ENCODE data around the gene DUSP12.

DUSP12 gene

GRCh38 chr1:161725908-161726472, 23.6 kb upstream of the DUSP12 start:
- no CpG with 5 or more reads among the region's 34 CpGs for WGBS (ENCODE audit: extremely low coverage, insufficient coverage, low lambda C conversion rate)
- H3K18ac ChIP-seq (ENCODE audit: low read length), result no peak overlapping the region
- peaks cover 5% of the 10 kb centered on the region for H3K4me1 ChIP-seq (ENCODE audit: control insufficient read depth, low read depth, low read length)
- no peaks in the 10 kb centered on the region for H3K79me1 ChIP-seq (ENCODE audit: low read length)
- no peak overlapping the region for H3K23ac ChIP-seq (ENCODE audit: low read length)
- no peak overlapping the region for H4K5ac ChIP-seq (ENCODE audit: low read length)
- H4K8ac ChIP-seq (ENCODE audit: low read depth, low read length), result no peak overlapping the region
- no peak overlapping the region for H2BK120ac ChIP-seq (ENCODE audit: low read depth, low read length)
- H3K56ac ChIP-seq (ENCODE audit: low read length), result peak overlapping the region; percentile 96
- peak overlapping the region; percentile 99 for H3K4me2 ChIP-seq (ENCODE audit: low read length)
- peaks cover 2% of the 10 kb centered on the region for H3K27me3 ChIP-seq (ENCODE audit: insufficient read depth, low read length, poor library complexity)
- peak overlapping the region; percentile 65 for H3K4me3 ChIP-seq (ENCODE audit: low read length)
- H3K4ac ChIP-seq (ENCODE audit: low read depth, low read length), result no peak overlapping the region
- no peaks in the 10 kb centered on the region for H3K79me2 ChIP-seq (ENCODE audit: control insufficient read depth, insufficient read depth, low read length)
- no peak overlapping the region for H2BK5ac ChIP-seq (ENCODE audit: low read length)
- H3K36me3 ChIP-seq (ENCODE audit: control insufficient read depth, insufficient read depth, low read length), result no peaks in the 10 kb centered on the region
- DNase-seq, result peak; percentile 85
- no peak overlapping the region for H2BK15ac ChIP-seq (replicated peaks; ENCODE audit: low read depth)
- H3K9ac ChIP-seq (ENCODE audit: low read length), result peak overlapping the region; percentile 69
- H2AK5ac ChIP-seq (ENCODE audit: low read length), result no peak overlapping the region
- no peak overlapping the region for H3K27ac ChIP-seq (ENCODE audit: low read depth, low read length)

- Histone ChIP-seq H2BK15ac (replicated peaks; ENCODE audit: low read depth) (no peak overlapping the region), H3K4me3 (ENCODE audit: low read length) (peak overlapping the region; percentile 65), H3K4ac (ENCODE audit: low read depth, low read length) (peak overlapping the region; percentile 94), H3K56ac (ENCODE audit: low read length) (peak overlapping the region; percentile 96), H3K27me3 (ENCODE audit: insufficient read depth, low read length, poor library complexity) (peaks cover 2% of the 10 kb centered on the region), H2BK120ac (ENCODE audit: low read depth, low read length) (no peak overlapping the region), H3K4me2 (ENCODE audit: low read length) (peak overlapping the region; percentile 99), H3K23ac (ENCODE audit: low read length) (no peak overlapping the region), H4K5ac (ENCODE audit: low read length) (no peak overlapping the region), H3K27ac (ENCODE audit: low read depth, low read length) (peak overlapping the region; percentile 22), H3K9ac (ENCODE audit: low read length) (peak overlapping the region; percentile 83), H3K79me2 (ENCODE audit: control insufficient read depth, insufficient read depth, low read length) (no peaks in the 10 kb centered on the region), H3K79me1 (ENCODE audit: low read length) (no peaks in the 10 kb centered on the region), H3K36me3 (ENCODE audit: control insufficient read depth, insufficient read depth, low read length) (no peaks in the 10 kb centered on the region), H3K18ac (ENCODE audit: low read length) (peak overlapping the region; percentile 3), H3K4me1 (ENCODE audit: control insufficient read depth, low read depth, low read length) (peaks cover 8% of the 10 kb centered on the region), H2AK5ac (ENCODE audit: low read length) (no peak overlapping the region), H2BK5ac (ENCODE audit: low read length) (peak overlapping the region; percentile 58), H4K8ac (ENCODE audit: low read depth, low read length) (no peak overlapping the region)
- DNase-seq, result peak; percentile 90
- no CpG with 5 or more reads among the region's 83 CpGs for WGBS (ENCODE audit: extremely low coverage, insufficient coverage, low lambda C conversion rate)
These were observed 22.9 kb upstream of the DUSP12 start for GRCh38 chr1:161726473-161727255.

GRCh38 chr1:161727256-161727924, 22.2 kb upstream of the DUSP12 start:
- Histone ChIP-seq H3K36me3 (ENCODE audit: control insufficient read depth, insufficient read depth, low read length) (no peaks in the 10 kb centered on the region), H2BK5ac (ENCODE audit: low read length) (no peak overlapping the region), H3K27me3 (ENCODE audit: insufficient read depth, low read length, poor library complexity) (peaks cover 2% of the 10 kb centered on the region), H3K18ac (ENCODE audit: low read length) (peak overlapping the region; percentile 70), H2BK15ac (replicated peaks; ENCODE audit: low read depth) (no peak overlapping the region), H3K4me2 (ENCODE audit: low read length) (peak overlapping the region; percentile 73), H3K79me2 (ENCODE audit: control insufficient read depth, insufficient read depth, low read length) (no peaks in the 10 kb centered on the region), H4K5ac (ENCODE audit: low read length) (no peak overlapping the region), H3K4ac (ENCODE audit: low read depth, low read length) (peak overlapping the region; percentile 94), H3K56ac (ENCODE audit: low read length) (peak overlapping the region; percentile 89), H3K79me1 (ENCODE audit: low read length) (no peaks in the 10 kb centered on the region), H2BK120ac (ENCODE audit: low read depth, low read length) (no peak overlapping the region), H3K4me3 (ENCODE audit: low read length) (peak overlapping the region; percentile 61), H2AK5ac (ENCODE audit: low read length) (no peak overlapping the region), H4K8ac (ENCODE audit: low read depth, low read length) (no peak overlapping the region), H3K4me1 (ENCODE audit: control insufficient read depth, low read depth, low read length) (peaks cover 9% of the 10 kb centered on the region), H3K23ac (ENCODE audit: low read length) (peak overlapping the region; percentile 6), H3K9ac (ENCODE audit: low read length) (peak overlapping the region; percentile 83), H3K27ac (ENCODE audit: low read depth, low read length) (no peak overlapping the region)
- no peak for DNase-seq
- no CpG with 5 or more reads among the region's 38 CpGs for WGBS (ENCODE audit: extremely low coverage, insufficient coverage, low lambda C conversion rate)

GRCh38 chr1:161728376-161729226, 21.0 kb upstream of the DUSP12 start:
- H3K27me3 ChIP-seq (ENCODE audit: insufficient read depth, low read length, poor library complexity), result peaks cover 2% of the 10 kb centered on the region
- H3K4ac ChIP-seq (ENCODE audit: low read depth, low read length), result no peak overlapping the region
- H3K27ac ChIP-seq (ENCODE audit: low read depth, low read length), result no peak overlapping the region

GRCh38 chr1:161730050-161730564, 19.5 kb upstream of the DUSP12 start:
- Histone ChIP-seq H2BK120ac (ENCODE audit: low read depth, low read length) (no peak overlapping the region), H2BK15ac (replicated peaks; ENCODE audit: low read depth) (no peak overlapping the region), H3K4me1 (ENCODE audit: control insufficient read depth, low read depth, low read length) (peaks cover 9% of the 10 kb centered on the region), H2BK5ac (ENCODE audit: low read length) (no peak overlapping the region), H3K18ac (ENCODE audit: low read length) (no peak overlapping the region), H3K4me2 (ENCODE audit: low read length) (no peak overlapping the region), H3K36me3 (ENCODE audit: control insufficient read depth, insufficient read depth, low read length) (no peaks in the 10 kb centered on the region), H4K8ac (ENCODE audit: low read depth, low read length) (no peak overlapping the region), H3K79me1 (ENCODE audit: low read length) (no peaks in the 10 kb centered on the region), H3K56ac (ENCODE audit: low read length) (no peak overlapping the region), H3K27ac (ENCODE audit: low read depth, low read length) (no peak overlapping the region), H3K27me3 (ENCODE audit: insufficient read depth, low read length, poor library complexity) (no peaks in the 10 kb centered on the region), H4K5ac (ENCODE audit: low read length) (no peak overlapping the region), H3K79me2 (ENCODE audit: control insufficient read depth, insufficient read depth, low read length) (no peaks in the 10 kb centered on the region), H3K4ac (ENCODE audit: low read depth, low read length) (no peak overlapping the region), H2AK5ac (ENCODE audit: low read length) (no peak overlapping the region), H3K23ac (ENCODE audit: low read length) (no peak overlapping the region), H3K4me3 (ENCODE audit: low read length) (no peak overlapping the region), H3K9ac (ENCODE audit: low read length) (no peak overlapping the region)
- no CpG with 5 or more reads among the region's 6 CpGs for WGBS (ENCODE audit: extremely low coverage, insufficient coverage, low lambda C conversion rate)
- no peak for DNase-seq

More at GRCh38 chr1:161728376-161729226, 21.0 kb upstream of the DUSP12 start:
- Histone ChIP-seq H2BK120ac (ENCODE audit: low read depth, low read length) (no peak overlapping the region), H3K18ac (ENCODE audit: low read length) (no peak overlapping the region), H3K9ac (ENCODE audit: low read length) (no peak overlapping the region), H2BK15ac (replicated peaks; ENCODE audit: low read depth) (no peak overlapping the region), H3K4me2 (ENCODE audit: low read length) (no peak overlapping the region), H3K23ac (ENCODE audit: low read length) (no peak overlapping the region), H4K8ac (ENCODE audit: low read depth, low read length) (no peak overlapping the region), H3K4me1 (ENCODE audit: control insufficient read depth, low read depth, low read length) (peaks cover 9% of the 10 kb centered on the region), H2AK5ac (ENCODE audit: low read length) (no peak overlapping the region), H3K36me3 (ENCODE audit: control insufficient read depth, insufficient read depth, low read length) (no peaks in the 10 kb centered on the region), H3K79me1 (ENCODE audit: low read length) (no peaks in the 10 kb centered on the region), H3K79me2 (ENCODE audit: control insufficient read depth, insufficient read depth, low read length) (no peaks in the 10 kb centered on the region), H3K56ac (ENCODE audit: low read length) (no peak overlapping the region), H3K4me3 (ENCODE audit: low read length) (no peak overlapping the region), H4K5ac (ENCODE audit: low read length) (no peak overlapping the region), H2BK5ac (ENCODE audit: low read length) (no peak overlapping the region)
- WGBS (ENCODE audit: extremely low coverage, insufficient coverage, low lambda C conversion rate), result no CpG with 5 or more reads among the region's 7 CpGs
- DNase-seq, result no peak

All from mesendoderm (in vitro differentiated cells).